ENCODE data around the gene PDC. TPM values are rescaled to one million over a fixed set of nuclear protein-coding genes. Genes with fewer than 3 reads are reported as not detected.

The PDC gene
- total RNA-seq: not detected
- long read RNA-seq: 0 reads

DNA sequence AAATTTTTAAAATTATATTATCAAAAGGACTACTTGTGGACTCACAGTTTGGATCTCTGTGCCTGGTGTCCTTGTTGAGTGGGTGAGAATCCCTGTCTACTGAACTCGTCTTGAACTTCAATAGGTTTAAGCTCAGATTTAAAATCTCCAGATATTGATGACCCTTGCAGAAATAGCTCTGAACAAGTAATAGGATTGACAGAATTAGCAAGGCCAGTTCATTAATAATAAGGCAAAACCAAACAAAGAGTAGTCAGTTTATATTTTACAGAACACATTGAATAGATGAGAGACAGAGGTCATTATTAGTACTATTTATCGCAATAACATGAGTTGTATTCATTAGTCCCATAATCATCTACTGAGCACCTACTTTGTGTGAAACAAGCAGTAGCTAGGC is at the start of gene PDC:
Gene PDC, minus strand, starts transcription at position 101 of the 400 bp plus-strand sequence. CDS start 11,655 bp downstream, outside the sequence.
- no peaks in the 10 kb centered on the region for H3K4me1 ChIP-seq
- no peak for DNase-seq
- TF ChIP-seq POLR2A (IDR thresholded peaks at IDR 0.05): no peak
- TF ChIP-seq, protein P1, sequence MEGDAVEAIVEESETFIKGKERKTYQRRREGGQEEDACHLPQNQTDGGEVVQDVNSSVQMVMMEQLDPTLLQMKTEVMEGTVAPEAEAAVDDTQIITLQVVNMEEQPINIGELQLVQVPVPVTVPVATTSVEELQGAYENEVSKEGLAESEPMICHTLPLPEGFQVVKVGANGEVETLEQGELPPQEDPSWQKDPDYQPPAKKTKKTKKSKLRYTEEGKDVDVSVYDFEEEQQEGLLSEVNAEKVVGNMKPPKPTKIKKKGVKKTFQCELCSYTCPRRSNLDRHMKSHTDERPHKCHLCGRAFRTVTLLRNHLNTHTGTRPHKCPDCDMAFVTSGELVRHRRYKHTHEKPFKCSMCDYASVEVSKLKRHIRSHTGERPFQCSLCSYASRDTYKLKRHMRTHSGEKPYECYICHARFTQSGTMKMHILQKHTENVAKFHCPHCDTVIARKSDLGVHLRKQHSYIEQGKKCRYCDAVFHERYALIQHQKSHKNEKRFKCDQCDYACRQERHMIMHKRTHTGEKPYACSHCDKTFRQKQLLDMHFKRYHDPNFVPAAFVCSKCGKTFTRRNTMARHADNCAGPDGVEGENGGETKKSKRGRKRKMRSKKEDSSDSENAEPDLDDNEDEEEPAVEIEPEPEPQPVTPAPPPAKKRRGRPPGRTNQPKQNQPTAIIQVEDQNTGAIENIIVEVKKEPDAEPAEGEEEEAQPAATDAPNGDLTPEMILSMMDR (IDR thresholded peaks at IDR 0.05): no peak
- intact Hi-C loops (cut with DNase I): no loop called here
- no peaks in the 10 kb centered on the region for H3K36me3 ChIP-seq
- H3K27ac ChIP-seq: no peak within 1 kb of the TSS
- ATAC-seq: no peak
- 75% methylated on average over 2 of the region's 2 CpGs for WGBS (ENCODE audit: insufficient coverage, low coverage, low lambda C conversion rate, missing lambda C conversion rate)
- no peak within 1 kb of the TSS for H3K4me3 ChIP-seq
- H3K27me3 ChIP-seq: no peaks in the 10 kb centered on the region
- no peaks in the 10 kb centered on the region for H3K9me3 ChIP-seq

DNA sequence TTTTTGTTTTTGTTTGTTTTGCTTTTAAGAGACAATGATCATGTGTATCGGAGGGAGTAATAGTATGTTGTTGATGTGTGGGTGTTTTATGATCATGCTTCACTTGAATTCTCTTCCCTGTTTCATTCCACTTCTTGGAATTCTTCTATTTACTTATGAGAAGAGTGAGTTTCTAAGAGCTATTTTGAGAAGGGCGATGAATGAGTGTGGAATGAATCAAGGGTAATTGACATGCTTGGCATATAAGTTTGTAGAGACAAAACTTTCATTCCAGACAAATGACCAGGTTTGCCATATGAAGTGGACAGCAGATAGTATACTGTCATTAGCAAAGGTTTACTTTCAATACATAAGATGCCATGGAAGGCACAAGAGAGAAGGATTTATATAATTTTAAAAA is 42.3 kb upstream of the PDC start:
- H3K27ac ChIP-seq: no peak overlapping the region
- intact Hi-C loops (cut with DNase I): no loop called here
- DNase-seq: no peak

DNA sequence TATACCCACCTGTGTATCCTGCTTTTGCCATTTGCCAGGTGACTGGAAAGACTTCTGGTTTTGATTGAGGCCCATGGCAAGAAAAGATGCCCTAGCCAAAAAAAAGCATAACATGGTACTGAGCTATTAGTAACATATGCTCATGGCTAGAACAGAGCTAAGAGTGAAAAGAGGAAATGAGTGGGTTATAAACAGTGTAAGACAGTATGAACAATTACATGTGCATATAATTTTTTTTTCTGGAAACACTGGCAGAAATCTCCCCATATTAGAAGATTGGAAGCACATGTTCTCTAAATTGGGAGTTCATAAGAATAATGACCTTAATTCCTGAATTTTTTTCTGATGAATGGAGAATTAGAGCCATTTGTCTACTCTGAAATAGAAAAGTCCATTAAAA is 41.2 kb upstream of the PDC start:
- TF ChIP-seq, protein P1 (IDR thresholded peaks at IDR 0.05): no peak
- TF ChIP-seq POLR2A (IDR thresholded peaks at IDR 0.05): no peak
- Histone ChIP-seq H3K27ac (no peak overlapping the region), H3K27me3 (no peaks in the 10 kb centered on the region), H3K4me3 (no peak overlapping the region), H3K36me3 (no peaks in the 10 kb centered on the region), H3K9me3 (no peaks in the 10 kb centered on the region), H3K4me1 (no peaks in the 10 kb centered on the region)
- intact Hi-C loops (cut with DNase I): no loop called here
- DNase-seq (no peak), ATAC-seq (no peak)

More for the DNA sequence above, 42.3 kb upstream of the PDC start:
- Histone ChIP-seq H3K4me3 (no peak overlapping the region), H3K4me1 (no peaks in the 10 kb centered on the region), H3K27me3 (no peaks in the 10 kb centered on the region), H3K36me3 (no peaks in the 10 kb centered on the region), H3K9me3 (no peaks in the 10 kb centered on the region)
- TF ChIP-seq POLR2A (IDR thresholded peaks at IDR 0.05): no peak
- TF ChIP-seq, protein P1 (IDR thresholded peaks at IDR 0.05): no peak
- ATAC-seq: no peak
- 94% methylated on average over 2 of the region's 2 CpGs for WGBS (ENCODE audit: insufficient coverage, low coverage, low lambda C conversion rate, missing lambda C conversion rate)

DNA sequence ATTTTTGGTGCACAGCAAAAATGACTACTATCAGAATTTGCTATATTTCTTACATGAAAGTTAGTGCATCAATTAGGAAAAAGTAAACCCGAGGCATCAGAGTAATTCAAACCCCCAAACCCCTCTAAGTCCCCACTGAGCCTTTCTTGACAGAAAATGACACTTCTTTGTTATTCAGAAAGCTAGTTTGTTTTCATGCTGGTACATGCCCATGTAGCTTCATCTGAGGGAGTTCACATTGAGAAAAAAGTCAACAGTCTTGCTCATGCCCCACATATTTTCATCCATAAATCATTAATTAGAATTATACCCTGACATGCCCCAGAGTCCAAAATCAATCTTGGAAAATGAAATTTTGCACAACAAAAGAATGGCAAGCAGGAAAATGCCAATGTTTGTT is 39.9 kb upstream of the PDC start:
- no peak for DNase-seq
- Histone ChIP-seq H3K27me3 (no peaks in the 10 kb centered on the region), H3K4me1 (no peaks in the 10 kb centered on the region), H3K9me3 (no peaks in the 10 kb centered on the region), H3K4me3 (no peak overlapping the region), H3K36me3 (no peaks in the 10 kb centered on the region), H3K27ac (no peak overlapping the region)
- WGBS (ENCODE audit: insufficient coverage, low coverage, low lambda C conversion rate, missing lambda C conversion rate): 60% methylated on average over 1 of the region's 1 CpG
- intact Hi-C loops (cut with DNase I): no loop called here
- no peak for ATAC-seq
- TF ChIP-seq POLR2A (IDR thresholded peaks at IDR 0.05): no peak
- TF ChIP-seq, protein P1 (IDR thresholded peaks at IDR 0.05): no peak

DNA sequence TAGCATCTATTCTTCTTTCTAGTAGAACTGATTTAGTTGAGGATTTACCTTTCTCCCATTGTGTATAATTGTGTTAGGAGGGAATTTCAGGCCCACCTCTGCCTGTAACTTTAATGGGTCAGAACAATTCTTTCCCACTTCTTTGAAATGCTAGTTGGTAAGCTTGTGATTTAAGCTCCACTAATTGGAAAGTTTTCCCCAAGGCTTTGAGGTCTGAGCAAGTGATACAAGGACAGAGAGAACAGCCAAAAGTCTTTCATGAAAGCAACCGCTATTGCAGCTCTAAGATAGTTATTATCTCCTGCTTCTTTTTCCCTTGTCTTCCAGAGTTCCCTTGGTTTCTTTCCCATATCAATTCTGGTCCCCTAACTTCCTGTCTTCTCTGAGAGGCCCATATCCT is 38.7 kb upstream of the PDC start:
- Histone ChIP-seq H3K36me3 (no peaks in the 10 kb centered on the region), H3K9me3 (no peaks in the 10 kb centered on the region), H3K4me1 (no peaks in the 10 kb centered on the region), H3K27ac (no peak overlapping the region), H3K27me3 (no peaks in the 10 kb centered on the region), H3K4me3 (no peak overlapping the region)
- intact Hi-C loops (cut with DNase I): no loop called here
- 80% methylated on average over 1 of the region's 1 CpG for WGBS (ENCODE audit: insufficient coverage, low coverage, low lambda C conversion rate, missing lambda C conversion rate)
- ATAC-seq: no peak
- TF ChIP-seq, protein P1 (IDR thresholded peaks at IDR 0.05): no peak
- DNase-seq: no peak
